NCI-H748 treated with DMSO at 0.1 percent for 48 hours (cell line): ENCODE data around the gene CARF.
A peak's percentile ranks its signal among the peaks of the same experiment; 100 is the strongest.
"Not testable (repeated sequence)": the region's sequence is repeated elsewhere in the genome, so short reads cannot be mapped to it uniquely, and the experiment has no call there.

Experiments
- DNase-seq: peaks from one replicate; lab custom pipeline; 2025; lab: John Stamatoyannopoulos, UW

Gene CARF, protein sequence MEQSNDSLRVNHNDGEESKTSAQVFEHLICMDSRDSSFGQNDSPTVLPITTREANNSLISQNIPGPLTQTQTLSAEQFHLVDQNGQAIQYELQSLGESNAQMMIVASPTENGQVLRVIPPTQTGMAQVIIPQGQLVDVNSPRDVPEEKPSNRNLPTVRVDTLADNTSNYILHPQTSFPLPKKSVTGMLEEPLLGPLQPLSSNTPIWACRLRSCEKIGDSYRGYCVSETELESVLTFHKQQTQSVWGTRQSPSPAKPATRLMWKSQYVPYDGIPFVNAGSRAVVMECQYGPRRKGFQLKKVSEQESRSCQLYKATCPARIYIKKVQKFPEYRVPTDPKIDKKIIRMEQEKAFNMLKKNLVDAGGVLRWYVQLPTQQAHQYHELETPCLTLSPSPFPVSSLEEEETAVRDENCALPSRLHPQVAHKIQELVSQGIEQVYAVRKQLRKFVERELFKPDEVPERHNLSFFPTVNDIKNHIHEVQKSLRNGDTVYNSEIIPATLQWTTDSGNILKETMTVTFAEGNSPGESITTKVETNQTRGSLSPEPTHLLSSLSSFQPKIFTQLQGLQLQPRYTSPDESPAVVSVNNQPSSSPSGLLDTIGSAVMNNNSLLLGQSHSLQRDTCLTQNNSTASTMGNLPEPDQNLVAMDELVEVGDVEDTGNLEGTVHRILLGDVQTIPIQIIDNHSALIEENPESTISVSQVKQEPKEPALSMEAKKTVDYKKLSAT

DNA sequence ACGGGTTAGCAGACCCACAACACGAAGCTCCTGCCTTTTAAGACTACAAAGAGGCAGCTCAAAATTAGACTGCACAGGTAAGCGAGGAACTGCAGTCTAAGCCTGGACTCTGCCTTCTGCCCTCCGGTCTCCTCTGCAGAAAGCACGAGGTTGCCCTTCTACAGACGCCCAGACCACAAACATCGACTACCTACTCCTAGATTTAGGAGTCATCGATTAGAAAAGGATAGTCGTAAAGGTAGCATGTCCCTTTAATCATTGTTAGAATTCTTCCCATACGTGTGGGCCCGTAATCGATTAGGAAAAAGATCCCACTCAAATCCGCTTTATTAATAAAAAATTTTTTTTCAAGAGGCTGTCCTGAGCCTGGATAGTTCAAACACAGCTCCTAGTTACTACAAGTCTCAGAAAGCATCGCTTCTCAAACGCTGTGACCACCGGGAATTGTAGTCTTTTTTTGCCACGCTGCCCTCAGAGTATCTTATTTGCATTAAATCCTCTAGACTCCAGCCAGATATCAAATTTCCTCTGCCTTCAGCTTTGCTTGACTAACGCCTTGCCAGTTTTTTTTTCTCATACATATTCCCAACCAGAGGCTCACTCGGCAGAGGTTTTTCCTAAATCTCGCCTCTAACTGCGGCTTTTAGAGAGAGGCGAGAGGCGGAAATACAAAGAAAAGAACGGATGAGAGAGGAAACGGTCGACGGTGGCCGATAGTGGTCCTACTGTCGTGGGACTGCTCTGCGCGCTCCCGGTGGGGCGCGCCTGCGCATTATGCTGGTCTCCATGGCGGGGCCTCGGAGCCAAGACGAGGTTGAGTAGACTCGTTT is at the start of gene CARF, which contains the start of gene WDR12:
Gene CARF (plus strand): TSS at position 764 of the 830 bp plus-strand sequence. CDS start 29,628 bp downstream, outside the sequence.
Gene WDR12 (minus strand): TSS at position 162 of the 830 bp plus-strand sequence. CDS start 197 bp downstream, outside the sequence.
- DNase-seq, result peak; percentile 99

DNA sequence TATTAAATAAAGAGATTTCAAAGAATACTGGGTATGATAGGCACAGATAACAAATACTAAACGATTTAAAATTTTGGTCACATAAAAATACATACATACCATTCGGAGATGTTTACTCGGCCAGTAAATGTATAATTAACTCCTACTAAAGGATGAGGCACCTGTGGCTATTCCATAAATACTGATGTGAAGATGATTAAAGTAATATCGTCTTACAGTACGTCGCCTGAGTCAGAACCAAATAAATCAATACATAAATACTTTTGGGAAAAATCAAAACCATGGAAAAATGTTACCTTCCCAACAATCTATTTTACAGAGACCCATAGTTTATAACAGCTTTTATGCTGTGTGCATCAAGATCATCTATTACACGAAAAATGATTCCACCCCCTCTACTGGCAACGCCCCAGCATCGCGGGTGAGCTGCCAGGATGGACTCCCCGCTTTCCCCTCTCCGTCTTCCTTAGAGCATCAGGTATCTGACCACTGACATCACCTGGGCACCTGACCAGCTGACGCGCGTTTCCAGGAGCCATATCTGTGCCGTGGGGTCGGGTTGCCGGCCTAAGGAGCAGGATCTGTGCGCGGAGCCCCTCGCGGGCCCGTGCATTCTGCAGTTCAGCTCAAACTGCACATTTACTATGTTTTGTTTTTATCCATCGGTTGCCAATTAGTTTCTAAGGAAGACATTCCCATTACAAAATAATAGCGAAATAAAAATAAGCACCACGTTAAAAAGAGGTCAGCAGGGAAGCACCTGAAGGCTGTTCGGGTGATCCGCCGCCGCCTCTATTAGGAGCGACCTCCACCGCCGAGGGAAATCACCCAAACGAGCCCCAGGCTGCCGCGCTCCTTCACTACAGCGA is 41.4 kb upstream of the CARF start:
- peak; percentile 97 for DNase-seq

DNA sequence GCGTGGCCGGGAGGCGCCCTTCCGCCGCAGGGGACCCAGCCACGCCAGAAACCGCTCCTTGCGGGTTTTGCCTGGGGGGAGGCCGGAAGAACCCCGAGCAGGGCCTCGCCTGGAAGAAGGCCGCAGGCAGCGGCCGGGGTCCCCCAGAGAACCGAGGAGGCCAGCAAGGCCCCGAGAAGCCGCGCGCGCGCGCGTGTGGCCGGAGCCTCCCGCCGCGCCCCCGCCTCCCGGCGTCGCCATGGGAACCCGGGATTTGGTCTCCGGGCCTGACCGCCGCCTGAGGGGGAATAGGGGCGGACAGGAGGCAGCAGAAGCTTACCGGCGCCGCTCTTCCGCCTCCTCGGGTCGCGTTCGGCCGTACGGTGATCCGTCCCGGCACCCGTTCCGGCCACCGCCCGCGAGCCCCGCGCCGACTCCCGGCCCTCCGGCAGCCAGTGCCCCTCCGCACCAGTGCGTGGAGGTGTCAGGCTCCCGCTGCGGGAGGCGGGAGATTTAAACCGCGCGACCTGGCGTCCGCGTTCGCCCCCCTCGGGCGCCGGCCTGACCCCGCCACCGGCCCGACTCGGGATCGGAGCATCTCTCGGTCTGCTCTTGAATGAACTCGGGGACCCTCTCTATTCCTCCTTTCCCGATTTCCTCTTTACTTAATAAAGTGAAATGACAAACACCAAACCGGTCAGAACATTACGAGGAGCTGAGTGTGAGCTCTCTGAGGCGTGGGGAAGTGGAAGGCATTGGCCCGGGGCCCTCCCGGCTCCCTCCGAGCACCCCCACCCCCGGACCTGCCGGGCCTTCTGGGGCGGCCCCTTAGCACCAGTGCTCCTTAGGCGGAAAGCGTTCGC is 40.6 kb upstream of the CARF start, which contains the start of gene ICA1L:
Gene ICA1L (minus strand): TSS at position 467 of the 842 bp plus-strand sequence. CDS start 42,757 bp downstream, outside the sequence.
- DNase-seq, result peak; percentile 69

DNA sequence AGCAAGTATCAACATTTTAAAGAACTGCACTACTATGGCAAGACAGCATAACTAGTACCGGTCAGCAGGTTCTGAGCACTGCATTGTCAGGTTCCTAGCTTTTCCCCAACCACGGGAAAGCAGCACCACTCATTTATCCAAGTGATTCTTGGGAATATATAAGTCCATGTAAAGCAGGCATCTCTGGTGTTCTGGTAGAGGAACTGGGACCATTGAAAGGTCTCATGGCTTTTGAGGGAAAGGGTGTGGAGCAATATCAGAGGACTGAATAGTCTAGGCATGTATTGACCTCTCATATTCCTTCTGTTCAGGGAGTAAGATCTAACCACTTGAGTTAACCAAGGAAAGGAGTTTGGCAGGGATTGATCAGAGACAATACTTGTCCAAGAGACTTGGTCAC is 34.4 kb upstream of the CARF start:
- DNase-seq, result no peak

DNA sequence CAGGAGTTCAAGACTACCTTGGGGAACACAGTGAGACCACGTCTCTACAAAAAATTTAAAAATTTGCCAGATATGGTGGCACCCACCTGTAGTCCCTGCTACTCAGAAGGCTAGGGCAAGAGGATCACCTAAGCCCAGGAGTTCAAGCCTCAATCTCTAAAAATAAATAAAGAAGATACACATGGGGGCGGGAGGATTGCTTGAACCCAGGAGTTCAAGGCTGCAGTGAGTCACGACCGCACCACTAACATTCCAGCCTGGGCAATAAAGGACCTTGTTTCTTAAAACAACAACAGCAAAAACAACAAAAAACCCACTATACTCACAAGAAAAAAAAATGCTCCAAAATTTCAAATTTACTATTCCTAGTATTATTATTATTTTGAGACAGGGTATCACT is 30.5 kb upstream of the CARF start:
- no peak for DNase-seq

DNA sequence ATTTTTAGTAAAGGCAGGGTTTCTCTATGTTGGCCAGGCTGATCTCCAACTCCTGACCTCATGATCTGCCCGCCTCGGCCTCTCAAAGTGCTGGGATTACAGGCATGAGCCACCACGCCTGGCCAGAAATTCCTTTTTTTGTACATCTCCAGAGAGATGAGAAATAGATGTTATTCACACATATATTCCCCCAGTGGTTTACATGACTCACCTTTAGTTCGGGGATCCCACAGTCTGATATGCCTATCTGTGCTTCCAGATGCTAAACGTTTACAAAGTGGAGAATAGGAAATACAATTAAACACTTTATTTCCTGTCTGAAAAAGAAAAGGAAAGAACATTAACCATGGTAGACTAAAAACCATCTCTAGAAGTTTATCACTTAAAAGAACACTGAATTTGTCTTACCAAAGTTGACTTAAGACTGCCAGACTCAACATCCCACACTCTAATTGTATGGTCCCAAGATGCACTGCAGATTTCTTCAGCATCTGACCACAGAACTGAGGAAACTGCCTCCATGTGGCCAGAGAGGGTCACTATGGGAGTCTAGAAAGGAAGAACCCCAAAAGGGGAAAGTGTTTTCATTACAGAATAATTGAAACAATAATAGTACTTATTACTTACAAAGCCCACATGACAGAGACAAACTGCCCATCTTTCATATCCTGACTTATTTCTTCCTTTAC is 27.9 kb upstream of the CARF start:
- DNase-seq, result no peak

DNA sequence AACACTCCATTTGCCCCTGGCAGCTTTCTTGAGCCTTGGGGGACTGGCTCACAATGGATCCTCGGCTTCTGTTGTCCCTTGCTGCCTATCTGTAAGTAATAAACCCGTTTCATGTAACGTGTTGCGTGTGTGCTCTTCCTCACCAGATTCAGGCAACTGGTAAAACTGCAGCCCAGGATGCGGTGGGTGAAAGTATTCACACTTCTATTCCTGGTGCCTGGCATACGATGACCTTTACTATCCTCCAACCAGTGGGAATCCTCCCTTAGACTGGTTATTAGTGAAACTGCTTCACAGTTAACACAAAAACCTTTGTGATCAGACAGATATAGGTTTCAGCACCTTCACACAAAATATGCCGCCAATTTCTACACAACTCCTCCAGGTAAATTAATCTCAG is 26.9 kb upstream of the CARF start:
- DNase-seq, result no peak

DNA sequence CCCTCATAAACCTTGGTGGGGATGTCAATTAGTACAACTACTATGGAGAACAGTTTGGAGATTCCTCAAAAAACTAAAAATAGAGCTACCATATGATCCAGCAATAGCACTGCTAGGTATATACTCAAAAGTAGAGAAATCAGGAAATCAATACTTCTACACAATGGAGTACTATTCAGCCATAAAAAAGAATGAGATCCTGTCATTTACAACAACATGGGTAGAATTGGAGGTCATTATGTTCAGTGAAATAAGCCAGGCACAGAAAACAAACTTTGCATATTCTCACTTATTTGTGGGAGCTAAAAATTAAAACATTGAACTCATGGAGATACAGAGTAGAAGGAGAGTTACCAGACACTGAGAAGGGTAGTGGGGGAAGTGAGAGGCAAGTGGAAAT is 6.6 kb upstream of the CARF start:
- DNase-seq, result not testable (repeated sequence)

DNA sequence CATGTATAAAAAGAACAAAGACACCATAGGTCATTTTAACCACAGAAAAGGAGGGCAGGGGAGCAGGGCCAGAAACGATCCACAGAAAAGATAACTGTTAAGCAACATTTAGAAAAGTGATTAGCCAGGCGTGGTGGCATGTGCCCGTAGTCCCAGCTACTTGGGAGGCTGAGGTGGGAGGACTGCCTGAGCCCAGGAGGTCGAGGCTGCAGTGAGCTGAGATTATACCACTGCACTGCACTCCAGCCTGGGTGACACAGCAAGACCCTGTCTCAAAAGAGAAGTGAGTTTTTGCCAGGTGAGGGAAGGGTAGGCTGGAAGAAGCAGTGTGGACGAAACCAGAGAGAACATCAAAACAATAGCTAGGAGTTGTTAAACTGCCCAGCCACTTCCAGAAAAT is 3.9 kb upstream of the CARF start:
- no peak for DNase-seq

DNA sequence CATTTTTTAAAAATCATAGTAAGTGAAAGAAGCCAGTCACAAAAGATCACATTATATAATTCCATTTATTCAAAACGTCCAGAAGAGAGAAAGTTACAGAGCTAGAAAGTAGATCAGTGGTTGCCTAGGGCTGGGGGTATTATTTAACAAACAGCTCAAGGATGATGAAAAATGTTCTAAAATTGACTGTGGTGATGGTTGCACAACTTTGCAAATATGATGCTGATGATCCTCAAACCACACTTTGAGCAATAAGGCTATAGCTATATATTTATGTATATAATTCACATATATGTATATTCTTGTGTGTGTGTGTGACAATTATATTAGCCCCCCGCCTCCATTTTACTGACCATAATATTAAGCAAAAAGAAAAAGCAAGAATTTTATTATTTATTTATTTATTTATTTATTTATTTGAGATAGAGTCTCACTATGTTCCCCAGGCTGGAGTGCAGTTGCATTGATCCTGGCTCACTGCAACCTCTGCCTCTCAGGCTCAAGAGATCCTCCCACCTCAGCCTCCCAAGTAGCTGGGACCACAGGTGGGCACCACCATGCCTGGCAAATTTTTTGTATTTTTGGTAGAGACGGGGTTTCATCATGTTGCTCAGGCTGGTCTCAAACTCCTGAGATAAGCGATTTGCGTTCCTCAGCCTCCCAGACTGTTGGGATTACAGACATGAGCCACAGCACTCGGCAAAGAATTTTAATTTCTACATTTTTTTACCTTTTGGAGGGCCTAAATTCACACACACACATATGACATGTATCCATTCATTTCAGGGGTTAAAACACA is 2.5 kb upstream of the CARF start:
- no peak for DNase-seq

DNA sequence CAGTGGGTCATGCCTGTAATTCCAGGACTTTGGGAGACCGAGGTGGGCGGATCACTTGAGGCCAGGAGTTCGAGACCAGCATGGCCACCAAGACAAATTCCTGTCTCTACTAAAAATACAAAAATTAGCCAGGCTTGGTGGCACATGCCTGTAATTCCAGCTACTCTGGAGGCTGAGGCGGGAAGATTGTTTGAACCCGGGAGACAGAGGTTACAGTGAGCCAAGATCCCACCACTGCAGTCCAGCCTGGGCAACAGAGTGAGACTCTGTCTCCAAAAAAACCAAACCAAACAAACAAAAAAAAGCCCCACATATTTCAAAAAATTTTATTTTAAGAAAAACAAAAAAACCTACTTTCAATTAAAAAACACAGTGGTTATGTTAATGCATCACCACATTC is 1.8 kb upstream of the CARF start:
- DNase-seq, result not testable (repeated sequence)

DNA sequence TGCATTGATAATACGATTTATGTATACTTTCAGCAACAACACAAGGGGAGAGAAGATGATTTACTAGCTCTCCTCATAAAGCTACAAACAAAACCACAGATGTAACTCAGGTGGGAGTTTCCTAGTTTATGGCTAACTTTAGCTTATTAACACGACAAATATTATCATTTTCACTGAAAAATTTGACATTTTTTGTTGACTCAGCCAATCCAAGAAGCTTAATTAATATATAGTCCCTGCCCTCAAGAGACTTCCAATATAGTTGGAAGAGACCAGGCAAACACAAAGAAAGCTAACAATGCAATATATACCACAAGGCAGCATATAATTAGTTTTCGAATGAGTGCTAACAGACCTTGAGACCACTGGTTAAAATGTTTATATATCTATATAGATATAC is 1.4 kb upstream of the CARF start:
- DNase-seq, result no peak

DNA sequence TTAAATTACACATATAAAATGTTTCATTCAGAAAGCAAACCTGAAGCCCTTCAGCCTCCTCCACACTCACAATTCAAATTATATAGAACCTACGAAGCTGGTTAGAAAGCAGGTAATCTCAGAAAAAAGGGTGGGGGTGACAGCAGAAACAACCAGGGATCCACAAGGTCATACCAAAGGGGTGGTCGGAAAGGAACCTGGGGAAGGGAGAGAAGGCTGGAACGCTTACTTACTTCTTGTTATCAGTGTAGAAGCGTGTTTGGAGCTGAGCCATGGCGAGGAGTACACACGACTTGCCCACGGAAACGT is 918 bp upstream of the CARF start:
- no peak for DNase-seq

DNA sequence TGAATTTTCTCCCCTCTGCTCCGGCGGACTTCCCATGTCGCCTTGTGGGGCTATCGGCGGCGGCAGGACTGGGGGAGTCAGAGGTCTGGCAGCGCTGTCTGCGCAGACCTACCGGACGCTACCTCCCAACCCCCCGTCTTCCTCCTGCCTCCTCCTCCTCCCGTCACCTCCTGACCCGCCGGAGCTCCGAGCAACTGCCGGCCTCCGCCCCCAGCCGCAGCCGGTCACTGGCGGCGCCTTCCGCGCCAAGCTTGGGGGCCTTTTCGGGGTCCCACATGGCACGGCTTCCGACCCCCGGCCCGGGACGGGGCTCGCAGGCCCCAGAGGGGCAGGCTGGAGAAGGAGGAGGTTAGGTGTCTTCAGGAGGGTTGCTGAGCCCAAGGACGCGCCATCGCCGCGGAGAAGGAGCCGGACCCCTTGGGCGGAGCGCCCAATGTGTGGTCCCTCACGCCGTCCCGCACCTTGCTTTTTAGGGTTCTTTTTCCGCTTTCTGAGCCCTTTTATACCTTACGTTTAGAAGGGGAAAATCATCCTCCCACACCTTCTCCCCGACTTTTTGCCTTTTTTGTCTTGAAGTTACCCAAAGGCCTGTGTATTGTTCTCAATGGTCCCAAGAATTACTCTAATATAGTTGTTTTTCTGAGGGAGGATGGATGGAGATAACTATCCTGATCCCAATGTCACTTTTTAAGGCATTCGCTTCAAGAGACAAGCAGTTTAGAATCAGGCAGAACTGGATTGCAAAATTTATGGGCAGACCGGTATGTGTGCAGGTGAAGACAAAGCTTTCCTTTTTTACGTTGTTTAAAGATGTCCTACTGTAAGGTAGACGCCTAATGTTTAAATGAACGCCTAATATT is 497 bp downstream of the CARF start:
- not testable (repeated sequence) for DNase-seq

DNA sequence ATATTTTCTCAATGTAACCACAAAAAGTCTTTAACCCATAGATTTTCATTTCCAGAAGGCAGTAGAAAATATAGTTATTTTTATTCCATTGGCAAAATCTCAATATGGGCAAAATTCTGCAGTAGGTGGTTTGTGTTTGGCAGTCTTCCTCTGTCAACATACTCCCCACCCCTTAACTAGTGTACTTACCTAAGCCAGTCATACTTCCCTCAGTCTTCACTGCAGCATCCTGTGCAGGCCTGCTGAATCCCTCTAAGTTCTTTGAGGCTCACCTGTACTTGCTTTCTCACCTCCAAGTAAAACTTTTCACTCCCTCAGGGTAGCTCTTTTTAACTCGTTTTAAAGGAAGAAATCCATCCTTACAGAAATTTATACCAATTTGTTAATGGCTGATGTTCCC is 6.8 kb downstream of the CARF start:
- no peak for DNase-seq

DNA sequence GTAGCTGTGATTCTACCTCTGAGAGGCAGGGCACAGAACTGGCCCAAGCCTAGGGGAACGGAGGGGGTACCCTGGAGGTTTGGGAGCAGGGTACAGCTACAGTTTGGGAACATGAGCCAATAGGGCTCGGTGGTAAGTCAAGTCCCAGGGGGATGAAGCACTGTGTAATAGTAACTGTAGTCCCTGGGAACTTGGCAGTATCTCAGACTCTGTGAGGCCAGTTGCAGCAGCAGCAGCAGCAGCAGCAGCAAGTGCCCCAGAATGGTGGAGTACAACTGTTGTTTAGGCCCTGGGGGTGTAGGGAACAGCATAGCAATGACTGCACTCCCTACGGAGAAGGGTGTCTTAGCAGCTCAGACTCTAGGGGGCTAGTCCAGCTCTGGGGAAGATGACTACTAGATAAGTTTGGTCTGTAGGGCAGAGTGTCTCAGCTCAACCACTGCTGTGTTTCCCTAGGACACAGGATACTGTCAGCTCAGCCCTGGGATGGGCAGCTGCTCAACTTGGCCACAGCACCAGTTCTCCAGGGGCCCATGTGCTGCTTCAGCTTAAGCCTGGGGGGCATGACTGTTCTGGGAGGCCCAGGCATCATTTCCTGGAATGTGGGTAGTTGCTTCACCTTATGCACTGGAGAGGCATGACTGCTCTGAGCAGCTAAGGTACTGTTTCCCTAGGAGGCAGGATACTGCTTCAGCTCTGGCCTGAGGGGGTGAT is 20.5 kb downstream of the CARF start:
- DNase-seq, result no peak

DNA sequence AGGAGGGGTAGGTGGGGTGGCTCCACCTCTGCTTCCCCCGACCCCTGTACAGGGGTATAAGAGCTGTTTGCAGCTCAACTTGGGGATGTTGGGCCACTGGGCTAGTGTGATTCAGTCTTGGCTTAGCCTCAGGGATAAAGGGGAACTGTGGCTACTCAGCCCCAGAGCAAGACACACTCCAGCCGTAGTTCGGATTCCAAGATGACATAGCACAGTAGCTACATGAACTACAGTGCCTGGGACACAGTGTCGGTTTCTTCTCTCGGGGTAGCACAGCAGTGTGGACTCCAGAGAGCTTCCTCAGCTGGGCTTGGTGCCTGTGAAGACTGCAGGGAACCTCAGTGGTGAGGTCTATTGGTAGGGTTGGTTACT is 21.1 kb downstream of the CARF start:
- no peak for DNase-seq
